ENCODE measurements around the gene ARTN. TPM values are rescaled to one million over a fixed set of nuclear protein-coding genes. Genes with fewer than 3 reads are reported as not detected.

ARTN gene
- total RNA-seq (under 1 TPM in 3 of 4 donors, not detected in 1; 0.42 to 0.79 (median 0.71) TPM), polyA plus RNA-seq (under 1 TPM; 0.05 to 0.44 (median 0.06) TPM)
- long read RNA-seq, donor 1: 0 reads
- long read RNA-seq, donor 2: 0 reads

GRCh38 chr1:43933386-43934100, at the start of gene ARTN:
Gene ARTN, plus strand, starts transcription at chr1:43933801. Its CDS starts 1,856 bp downstream, at chr1:43935657.
- DNase-seq (no peak), ATAC-seq (peak; percentile 1 to 47 (median 30))
- Histone ChIP-seq H3K27ac (peak within 1 kb of the TSS; percentile 50), H3K27me3 (ENCODE audit: insufficient read depth in 3 of 3, low read length in 2 of 3) (peaks cover 0 to 4% (median 0%) of the 10 kb centered on the region in 3 donors), H3K9me3 (no peaks in the 10 kb centered on the region), H3K4me1 (peaks cover 25% of the 10 kb centered on the region), H3K4me3 (peak within 1 kb of the TSS; percentile 61), H3K36me3 (ENCODE audit: insufficient read depth in 1 of 2, low read depth in 1 of 2) (no peaks in the 10 kb centered on the region)
- WGBS, 3 donors: 0 to 2% (median 2%) methylated on average over 26 to 42 of the region's 42 CpGs
- intact Hi-C loops (cut with DNase I): loop anchor here (1.0 to 10.0 kb wide), 4 partner anchors 51 to 269 kb away; no protein-coding TSS in a partner anchor
- TF ChIP-seq CTCF (IDR thresholded peaks at IDR 0.05): no peak

GRCh38 chr1:43885279-43885801, 48.3 kb upstream of the ARTN start:
- DNase-seq (peak in 1 of 2 donors; percentile 67), ATAC-seq (peak in 2 of 4 donors; percentile 42 to 72)
- intact Hi-C loops (cut with DNase I): no loop called here
- peaks cover 25% of the 10 kb centered on the region for H3K4me1 ChIP-seq
- no peaks in the 10 kb centered on the region for H3K9me3 ChIP-seq
- no peaks in the 10 kb centered on the region for H3K36me3 ChIP-seq (ENCODE audit: insufficient read depth in 1 of 2, low read depth in 1 of 2)
- no peak overlapping the region for H3K4me3 ChIP-seq
- 52 to 64% (median 55%) methylated on average over 12 of the region's 12 CpGs for WGBS, 3 donors
- peak overlapping the region; percentile 20 for H3K27ac ChIP-seq
- no peaks in the 10 kb centered on the region for H3K27me3 ChIP-seq (ENCODE audit: insufficient read depth in 3 of 3, low read length in 2 of 3)
- no peak for TF ChIP-seq CTCF (IDR thresholded peaks at IDR 0.05)

- no peak for TF ChIP-seq CTCF (IDR thresholded peaks at IDR 0.05)
- no peak overlapping the region for H3K27ac ChIP-seq
- no peak overlapping the region for H3K4me3 ChIP-seq
- peaks cover 11% of the 10 kb centered on the region for H3K4me1 ChIP-seq
- intact Hi-C loops (cut with DNase I): no loop called here
- ATAC-seq (peak in 2 of 4 donors; percentile 27 to 39), DNase-seq (no peak)
- no peaks in the 10 kb centered on the region for H3K27me3 ChIP-seq (ENCODE audit: insufficient read depth in 3 of 3, low read length in 2 of 3)
- no peaks in the 10 kb centered on the region for H3K9me3 ChIP-seq
- H3K36me3 ChIP-seq (ENCODE audit: insufficient read depth in 1 of 2, low read depth in 1 of 2): no peaks in the 10 kb centered on the region
These were observed 45.9 kb upstream of the ARTN start for GRCh38 chr1:43887748-43888147.

- no peak overlapping the region for H3K4me3 ChIP-seq
- TF ChIP-seq CTCF (IDR thresholded peaks at IDR 0.05): no peak
- H3K27ac ChIP-seq: no peak overlapping the region
- DNase-seq (no peak), ATAC-seq (no peak)
- no peaks in the 10 kb centered on the region for H3K9me3 ChIP-seq
- H3K27me3 ChIP-seq (ENCODE audit: insufficient read depth in 3 of 3, low read length in 2 of 3): no peaks in the 10 kb centered on the region
- H3K36me3 ChIP-seq (ENCODE audit: insufficient read depth in 1 of 2, low read depth in 1 of 2): peaks cover 0 to 17% of the 10 kb centered on the region in 2 donors
- intact Hi-C loops (cut with DNase I): no loop called here
- 93 to 97% (median 95%) methylated on average over 5 of the region's 5 CpGs for WGBS, 3 donors
- peaks cover 13% of the 10 kb centered on the region for H3K4me1 ChIP-seq
These were observed 42.8 kb upstream of the ARTN start for GRCh38 chr1:43890815-43891214.

Measured in psoas muscle (tissue), 8 donors.